ENCODE measurements around the gene TPRN.
A peak's percentile ranks its signal among the peaks of the same experiment; 100 is the strongest.

The TPRN gene

DNA sequence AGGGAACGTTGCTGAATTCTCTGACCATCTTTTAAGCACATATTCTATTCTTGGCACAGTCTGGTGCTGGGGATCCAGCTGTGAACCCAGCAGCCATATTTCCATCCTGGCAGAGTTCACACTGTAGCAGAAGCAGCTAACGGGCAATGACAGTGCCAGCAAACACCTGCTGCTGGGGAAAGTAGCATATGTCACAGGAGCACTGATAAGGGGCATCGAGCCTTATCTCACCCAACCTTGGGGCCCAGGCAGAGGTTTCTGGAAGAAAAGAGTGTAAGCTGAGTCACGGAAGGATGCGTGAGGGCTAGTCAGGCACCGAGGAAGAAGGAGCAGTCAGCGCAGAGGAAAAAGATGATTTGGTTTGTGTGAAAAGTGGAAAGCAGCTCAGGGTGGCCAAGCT, 6.1 kb upstream of the TPRN start:
- no peak for DNase-seq

GRCh38 chr9:137205126-137206069, 4.9 kb upstream of the TPRN start, which contains the start of the genes NDOR1 and TMEM203:
NDOR1 (plus strand) TSS chr9:137205700; CDS start chr9:137205778, 78 bp downstream.
TMEM203 (minus strand) TSS chr9:137205648; CDS start chr9:137205414, 234 bp downstream.
- DNase-seq, result no peak

DNA sequence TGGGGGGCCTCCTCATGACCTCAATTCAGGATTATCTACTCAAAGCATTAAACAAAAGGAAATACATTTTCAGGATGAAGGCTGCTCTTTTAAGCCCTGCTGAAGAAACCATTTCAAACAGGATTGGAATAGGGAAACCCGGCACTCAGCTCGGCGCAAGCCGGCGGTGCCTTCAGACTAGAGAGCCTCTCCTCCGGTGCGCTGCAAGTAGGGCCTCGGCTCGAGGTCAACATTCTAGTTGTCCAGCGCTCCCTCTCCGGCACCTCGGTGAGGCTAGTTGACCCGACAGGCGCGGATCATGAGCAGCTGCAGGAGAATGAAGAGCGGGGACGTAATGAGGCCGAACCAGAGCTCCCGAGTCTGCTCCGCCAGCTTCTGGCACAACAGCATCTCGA, 4.2 kb upstream of the TPRN start:
- no peak for DNase-seq

DNA sequence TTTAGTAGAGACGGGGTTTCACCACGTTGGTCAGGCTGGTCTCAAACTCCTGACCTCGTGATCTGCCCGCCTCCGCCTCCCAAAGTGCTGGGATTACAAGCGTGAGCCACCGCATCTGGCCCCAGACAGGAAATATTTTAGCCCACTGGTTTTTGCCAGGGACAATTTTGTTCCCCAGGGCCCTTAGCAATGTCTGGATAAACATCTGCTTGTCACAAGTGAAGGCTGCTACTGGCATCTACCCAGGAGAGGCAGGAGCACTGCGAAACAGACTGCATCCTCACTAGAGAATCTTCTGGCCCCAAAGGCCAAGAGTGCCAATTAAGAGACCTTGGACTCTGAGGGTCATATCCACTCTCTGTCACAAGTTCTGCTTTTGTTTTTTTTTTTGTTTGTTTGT, 2.4 kb upstream of the TPRN start:
- no peak for DNase-seq

- no peak for DNase-seq
Measured at GRCh38 chr9:137201205-137201868, 796 bp upstream of the TPRN start.

DNA sequence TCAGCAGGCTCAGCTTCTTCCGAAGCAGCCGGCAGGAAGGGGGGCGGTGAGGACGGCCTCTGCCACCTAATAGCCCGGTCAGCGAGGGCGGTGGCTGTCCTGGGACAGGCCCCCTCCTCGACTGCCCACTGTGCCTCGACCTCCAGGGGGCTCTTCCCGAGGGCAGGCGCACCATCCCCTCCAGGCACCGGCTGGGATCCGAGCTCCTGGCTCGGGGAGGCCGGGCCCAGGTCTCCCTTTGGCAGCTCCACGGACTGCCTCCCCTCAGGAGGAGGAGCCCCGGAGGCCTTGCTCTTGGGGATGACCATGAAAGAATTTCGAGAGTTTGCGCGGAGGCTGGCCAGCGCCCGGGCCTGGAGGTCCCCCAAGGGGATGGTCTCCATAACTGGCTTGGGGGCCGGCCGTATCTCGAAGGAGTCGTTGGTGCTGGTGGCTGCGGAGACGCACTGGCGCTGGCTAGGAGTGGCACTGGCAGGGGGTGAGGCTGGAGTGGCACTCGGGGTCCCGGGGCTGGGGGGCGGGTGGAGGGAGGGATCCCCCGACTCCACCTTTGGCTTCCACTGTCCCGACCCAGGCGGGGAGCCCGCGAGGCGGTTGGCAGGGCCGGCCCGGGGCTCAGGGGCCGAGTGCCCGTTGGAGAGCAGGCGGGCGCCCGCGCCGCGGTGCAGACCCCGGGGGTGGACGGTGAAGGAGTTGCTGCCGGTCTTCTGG, 975 bp downstream of the TPRN start:
- DNase-seq, result no peak

DNA sequence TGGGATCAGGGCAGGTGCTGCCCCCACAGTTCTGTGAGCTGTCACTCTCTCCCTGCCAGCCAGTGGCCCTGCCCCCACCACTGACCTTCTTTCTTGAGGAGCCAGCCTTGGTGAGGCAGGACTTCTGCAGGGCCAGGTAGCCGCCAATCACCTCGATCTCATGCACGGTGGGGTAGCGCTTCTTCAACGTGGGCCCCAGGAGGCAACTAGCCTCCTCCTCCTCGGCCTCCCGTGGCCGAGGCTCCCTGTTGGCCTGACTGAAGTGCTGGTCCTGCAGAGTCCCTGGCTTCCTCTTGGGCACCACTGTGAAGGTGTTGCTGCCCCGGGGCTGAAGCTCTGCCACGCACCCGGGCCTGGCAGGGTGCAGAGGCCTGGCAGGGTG, 1.6 kb downstream of the TPRN start:
- no peak for DNase-seq

GRCh38 chr9:137198051-137198901, 2.3 kb downstream of the TPRN start:
- no peak for DNase-seq

DNA sequence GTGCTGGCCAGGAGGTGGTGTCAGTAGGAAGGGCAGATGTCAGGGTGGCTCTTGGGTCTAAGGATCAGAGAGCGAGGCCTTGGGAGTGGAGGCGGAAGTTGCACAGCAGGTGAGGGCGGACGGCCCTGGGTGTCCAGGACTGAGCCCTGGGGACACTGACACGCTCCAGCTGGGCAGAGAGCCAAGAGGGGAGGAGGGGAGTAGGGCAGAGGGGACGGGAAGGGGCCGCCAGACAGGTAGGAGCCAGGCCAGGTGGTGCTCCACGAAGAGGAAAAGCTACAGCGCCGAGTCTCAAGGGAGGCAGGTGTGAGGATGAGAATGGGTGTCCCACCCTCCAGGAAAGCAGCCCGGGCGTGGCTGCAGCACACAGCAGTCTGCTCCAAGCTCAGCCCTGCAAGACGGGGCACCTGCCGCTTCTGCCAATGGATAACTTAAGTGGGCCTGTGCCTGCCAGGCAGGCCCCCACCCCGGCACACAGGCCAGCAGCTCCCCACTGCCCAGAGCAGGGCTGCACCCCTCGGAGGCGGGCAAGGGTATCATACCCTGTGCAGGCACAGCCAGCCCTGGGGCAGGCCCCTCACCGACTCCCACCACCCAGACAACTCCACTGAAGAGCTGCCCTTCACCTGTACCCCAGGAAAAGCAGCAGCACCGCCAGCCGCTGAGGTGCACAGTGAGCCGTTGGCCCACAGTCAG, 4.9 kb downstream of the TPRN start:
- DNase-seq, result peak; percentile 54

- DNase-seq, result no peak
Measured at GRCh38 chr9:137194909-137195308, 5.6 kb downstream of the TPRN start.

- no peak for DNase-seq
Measured at GRCh38 chr9:137194388-137194787, 6.2 kb downstream of the TPRN start.

GRCh38 chr9:137193771-137194170, 6.8 kb downstream of the TPRN start:
- DNase-seq, result no peak

DNA sequence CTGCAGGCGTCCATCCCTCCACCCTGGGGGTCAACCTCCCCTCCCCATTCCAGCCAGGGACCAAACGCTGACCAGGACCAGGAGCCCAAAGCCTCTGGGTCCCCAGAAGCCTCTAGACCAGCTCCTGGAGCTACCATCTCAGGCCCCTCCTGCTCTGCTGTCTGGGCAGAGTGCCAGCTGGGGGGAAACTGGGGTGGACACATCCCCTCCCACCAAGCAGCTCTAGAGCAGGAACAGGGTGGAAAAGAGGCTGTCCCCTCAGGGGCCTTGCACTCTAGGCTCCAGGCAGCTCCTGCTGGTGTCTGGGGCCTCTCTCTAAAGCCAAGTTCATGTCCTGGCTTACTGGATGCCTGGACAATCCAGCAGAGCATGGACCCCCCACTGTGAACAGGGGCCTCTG, 7.7 kb downstream of the TPRN start:
- DNase-seq, result no peak

DNA sequence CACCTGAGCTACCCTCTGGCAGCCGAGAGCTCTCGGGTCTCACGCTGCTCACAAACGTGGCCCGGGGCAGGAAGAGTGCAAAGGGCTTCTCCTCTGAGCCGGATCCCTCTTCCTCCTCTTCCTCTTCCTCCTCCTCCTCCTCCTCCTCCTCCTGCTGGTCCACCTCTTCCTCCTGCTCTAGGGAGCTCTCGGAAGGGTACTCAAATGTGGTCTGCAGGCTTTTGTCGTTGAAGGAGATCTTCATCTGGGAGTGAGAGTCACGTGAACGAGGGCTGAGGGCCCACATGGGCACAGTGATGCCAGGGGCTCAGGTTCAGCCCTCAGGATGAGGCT, 8.1 kb downstream of the TPRN start:
- no peak for DNase-seq

DNA sequence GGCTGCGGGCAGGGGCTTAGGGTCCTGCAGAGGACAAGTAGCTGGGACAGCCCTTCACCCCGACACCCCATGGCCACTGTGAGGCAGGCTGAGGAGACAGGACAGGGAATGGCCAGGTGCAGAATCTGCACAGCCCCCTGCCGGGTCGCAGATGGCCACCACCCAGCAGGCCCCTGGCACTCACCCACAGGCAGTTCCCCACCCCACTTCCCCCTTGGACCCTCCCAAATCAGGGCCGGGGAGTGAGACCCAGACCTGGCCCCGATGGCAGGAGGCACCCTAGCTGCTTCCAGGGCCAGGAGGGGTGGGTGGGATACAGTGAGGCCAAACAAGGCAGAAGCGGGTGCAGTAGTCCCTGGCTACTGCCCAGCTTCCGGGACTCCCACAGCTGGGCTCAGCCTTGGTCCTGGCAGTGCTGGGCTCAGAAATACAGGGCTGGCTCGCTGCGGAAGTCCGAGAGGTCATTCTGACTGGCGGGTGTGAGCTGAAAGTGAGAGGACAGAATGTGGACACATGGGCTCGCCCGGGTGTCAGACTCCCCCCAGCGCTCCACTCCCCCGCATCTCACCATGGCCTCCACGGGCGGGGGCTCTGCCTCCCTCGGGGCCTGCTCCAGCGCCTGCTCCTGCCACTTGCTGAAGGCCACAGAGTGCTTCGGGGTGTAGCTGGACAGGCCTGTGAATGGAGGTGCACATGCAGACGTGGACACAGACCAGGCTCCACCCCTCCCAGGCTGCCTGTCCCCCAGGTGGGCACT, 8.7 kb downstream of the TPRN start:
- no peak for DNase-seq

DNA sequence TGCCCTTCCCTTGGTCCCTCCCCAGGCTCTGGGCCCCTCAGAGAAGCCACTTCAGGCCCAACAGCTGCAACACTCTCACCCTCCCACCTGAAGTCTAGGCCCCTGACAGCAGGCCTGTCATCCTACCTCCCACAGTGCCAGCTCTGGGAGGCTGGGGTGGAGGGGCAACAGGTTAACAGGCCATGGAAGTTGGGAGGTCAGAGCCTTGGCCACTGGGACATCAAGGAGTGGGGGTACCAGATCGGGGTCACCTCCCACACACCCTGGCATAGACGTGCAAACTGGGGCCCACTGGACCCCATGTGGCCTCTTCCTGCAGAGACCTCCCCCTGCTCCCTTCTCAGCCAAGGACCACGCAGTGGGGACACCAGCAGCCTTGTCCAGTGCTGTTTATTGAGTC, 9.3 kb downstream of the TPRN start:
- DNase-seq, result no peak

GRCh38 chr9:137190315-137190856, 10.2 kb downstream of the TPRN start:
- DNase-seq, result no peak

GRCh38 chr9:137189297-137190295, 10.9 kb downstream of the TPRN start:
- DNase-seq, result no peak

DNA sequence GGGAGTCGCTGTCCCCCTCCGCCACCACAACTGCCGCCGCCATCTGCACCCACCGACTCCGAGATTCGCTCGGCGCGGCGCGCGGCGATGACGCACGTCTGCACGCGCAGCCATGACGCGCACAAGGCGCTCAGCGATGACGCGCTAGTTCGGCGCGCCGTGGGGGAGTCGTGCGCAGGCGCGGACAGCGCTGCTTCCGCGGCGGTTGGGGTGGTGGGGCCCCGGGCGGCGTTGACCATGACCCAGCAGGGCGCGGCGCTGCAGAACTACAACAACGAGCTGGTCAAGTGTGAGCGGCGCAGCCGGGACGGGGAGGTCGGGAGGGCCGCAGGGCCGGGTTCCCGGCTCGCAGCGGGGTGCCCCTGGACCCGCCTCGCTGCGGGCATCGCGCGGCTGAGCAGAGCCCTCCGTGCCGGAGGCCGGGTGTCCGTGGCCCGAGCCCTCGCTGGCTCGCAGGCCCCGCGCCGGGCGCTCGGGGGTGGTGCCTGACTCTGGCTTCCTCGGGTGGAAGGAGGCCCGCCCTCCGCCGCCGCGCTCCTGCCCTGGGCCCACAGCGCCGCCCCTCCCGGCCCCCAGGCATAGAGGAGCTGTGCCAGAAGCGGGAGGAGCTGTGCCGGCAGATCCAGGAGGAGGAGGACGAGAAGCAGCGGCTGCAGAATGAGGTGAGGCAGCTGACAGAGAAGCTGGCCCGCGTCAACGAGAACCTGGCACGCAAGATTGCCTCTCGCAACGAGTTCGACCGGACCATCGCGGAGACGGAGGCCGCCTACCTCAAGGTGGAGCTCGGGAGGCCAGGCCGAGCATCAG, 11.8 kb downstream of the TPRN start, which contains the start of the genes ANAPC2 and SSNA1:
Gene ANAPC2, minus strand, starts transcription at position 71 of the 807 bp plus-strand sequence. Its CDS starts 28 bp downstream, at position 43.
Gene SSNA1, plus strand, starts transcription at position 187 of the 807 bp plus-strand sequence. Its CDS starts 51 bp downstream, at position 238.
- no peak for DNase-seq

Measured in NCI-H2081 treated with DMSO at 0.1 percent for 48 hours (cell line).